ENCODE data around the gene OGFR. TPM values are rescaled to one million over a fixed set of nuclear protein-coding genes. Genes with fewer than 3 reads are reported as not detected.
A peak's percentile ranks its signal among the peaks of the same experiment; 100 is the strongest.

The OGFR gene
- total RNA-seq, 5 donors from 2014 or later (not counting 1 experiment from before 2014, with no cell fraction given): 46.5 to 91.1 (median 83.0) TPM

- Mint-ChIP-seq H3K4me1 (peaks cover 0 to 15% (median 11%) of the 10 kb centered on the region in 3 donors), H3K27me3 (peaks cover 0 to 32% of the 10 kb centered on the region in 2 donors), H3K4me3 (peak overlapping the region; percentile 44 to 60 (median 50)), H3K27ac (no peak overlapping the region), H3K9me3 (no peaks in the 10 kb centered on the region), H3K36me3 (peaks cover 2% of the 10 kb centered on the region)
- POLR2A ChIA-PET: no interaction called here
- DNase-seq (peak in 1 of 35 experiments; percentile 40), ATAC-seq (replicated peaks in 1 of 4) (peak; percentile 21 to 53 (median 44))
- Histone ChIP-seq H3K36me3 (ENCODE audit: control insufficient read depth in 2 of 2, extremely low read depth in 1 of 2, insufficient read depth in 1 of 2, low read length in 1 of 2) (peaks cover 14 to 19% of the 10 kb centered on the region in 2 donors), H3K4me1 (ENCODE audit: control insufficient read depth in 1 of 2, extremely low read depth in 1 of 2, insufficient read depth in 2 of 2, low read length in 2 of 2) (peaks cover 3 to 33% of the 10 kb centered on the region in 2 experiments), H3K4me3 (ENCODE audit: control insufficient read depth in 1 of 2, extremely low read depth in 1 of 2, low read length in 1 of 2) (peak overlapping the region in 1 of 2 donors; percentile 64), H3K27me3 (replicated peaks in 1 of 2; ENCODE audit: control insufficient read depth in 2 of 2, extremely low read depth in 1 of 2, insufficient read depth in 2 of 2, low read length in 1 of 2) (peaks cover 0 to 66% of the 10 kb centered on the region in 2 experiments), H3K9me3 (no peaks in the 10 kb centered on the region), H3K27ac (ENCODE audit: low read length) (no peak overlapping the region)
- 5% methylated on average over 56 of the region's 57 CpGs for WGBS (ENCODE audit: insufficient coverage)
- CTCF ChIA-PET: no interaction called here
Observed at GRCh38 chr20:62816031-62816883, 11.6 kb downstream of the OGFR start.

GRCh38 chr20:62816884-62817873 lies 12.5 kb downstream of the OGFR start, which contains the start of gene COL9A3:
Gene COL9A3, plus strand, starts transcription at chr20:62817050. Its CDS starts 15 bp downstream, at chr20:62817065.
- H3K9me3 Mint-ChIP-seq: no peaks in the 10 kb centered on the region
- H3K36me3 Mint-ChIP-seq: no peaks in the 10 kb centered on the region
- Histone ChIP-seq H3K9me3 (no peaks in the 10 kb centered on the region), H3K27me3 (replicated peaks in 1 of 2; ENCODE audit: control insufficient read depth in 2 of 2, extremely low read depth in 1 of 2, insufficient read depth in 2 of 2, low read length in 1 of 2) (peaks cover 0 to 72% of the 10 kb centered on the region in 2 experiments), H3K27ac (ENCODE audit: low read length) (no peak within 1 kb of the TSS), H3K36me3 (ENCODE audit: control insufficient read depth in 2 of 2, extremely low read depth in 1 of 2, insufficient read depth in 1 of 2, low read length in 1 of 2) (peaks cover 9 to 13% of the 10 kb centered on the region in 2 donors), H3K4me1 (ENCODE audit: control insufficient read depth in 1 of 2, extremely low read depth in 1 of 2, insufficient read depth in 2 of 2, low read length in 2 of 2) (peaks cover 3 to 33% of the 10 kb centered on the region in 2 experiments), H3K4me3 (ENCODE audit: control insufficient read depth in 1 of 2, extremely low read depth in 1 of 2, low read length in 1 of 2) (peak within 1 kb of the TSS in 1 of 2 donors; percentile 64)
- H3K27ac Mint-ChIP-seq: no peak within 1 kb of the TSS
- H3K27me3 Mint-ChIP-seq: peaks cover 0 to 32% of the 10 kb centered on the region in 2 donors
- CTCF ChIA-PET: no interaction called here
- H3K4me3 Mint-ChIP-seq: peak within 1 kb of the TSS; percentile 44 to 60 (median 50)
- H3K4me1 Mint-ChIP-seq: peaks cover 0 to 15% (median 11%) of the 10 kb centered on the region in 3 donors
- DNase-seq (peak in 2 of 35 experiments; percentile 17 to 37), ATAC-seq (replicated peaks in 1 of 4) (peak; percentile 37 to 57 (median 47))
- POLR2A ChIA-PET: no interaction called here
- 14% methylated on average over 88 of the region's 108 CpGs for WGBS (ENCODE audit: insufficient coverage)

DNA sequence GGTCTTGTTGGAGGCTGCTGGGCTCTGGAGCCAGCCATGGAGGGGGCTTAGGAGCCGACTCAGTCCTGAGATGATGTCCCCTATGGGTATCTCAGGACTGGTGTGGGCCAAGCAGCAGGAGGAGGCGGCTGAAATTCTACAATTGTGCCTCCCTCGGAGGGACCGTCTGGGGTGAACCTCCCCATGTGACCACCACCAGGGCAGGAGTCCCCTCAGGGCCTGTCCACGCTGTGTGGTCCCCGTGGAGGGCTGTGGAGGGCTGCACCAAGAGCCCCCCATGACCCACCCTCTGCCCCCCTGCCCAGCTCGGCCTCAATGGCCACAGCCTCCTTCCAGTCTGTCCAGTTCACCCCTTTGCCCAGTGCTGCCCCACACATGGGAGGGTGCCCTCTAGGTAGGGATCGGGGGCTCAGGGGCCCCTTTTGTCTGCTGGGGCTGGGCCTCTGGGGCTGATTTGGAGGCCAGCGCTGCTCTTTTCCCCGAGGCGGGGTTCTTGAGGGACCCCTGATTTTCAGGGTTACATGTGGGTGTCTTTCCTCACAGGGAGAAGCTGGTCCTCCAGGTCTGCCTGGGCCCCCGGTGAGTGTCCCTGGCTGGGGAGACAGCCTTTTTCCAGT lies 13.4 kb downstream of the OGFR start:
- H3K27me3 Mint-ChIP-seq: peaks cover 0 to 32% of the 10 kb centered on the region in 2 donors
- WGBS (ENCODE audit: insufficient coverage): 77% methylated on average over 10 of the region's 12 CpGs
- Histone ChIP-seq H3K4me3 (ENCODE audit: control insufficient read depth in 1 of 2, extremely low read depth in 1 of 2, low read length in 1 of 2) (no peak overlapping the region), H3K36me3 (ENCODE audit: control insufficient read depth in 2 of 2, extremely low read depth in 1 of 2, insufficient read depth in 1 of 2, low read length in 1 of 2) (peaks cover 2 to 7% of the 10 kb centered on the region in 2 donors), H3K27me3 (replicated peaks in 1 of 2; ENCODE audit: control insufficient read depth in 2 of 2, extremely low read depth in 1 of 2, insufficient read depth in 2 of 2, low read length in 1 of 2) (peaks cover 0 to 72% of the 10 kb centered on the region in 2 experiments), H3K27ac (ENCODE audit: low read length) (no peak overlapping the region), H3K9me3 (no peaks in the 10 kb centered on the region), H3K4me1 (ENCODE audit: control insufficient read depth in 1 of 2, extremely low read depth in 1 of 2, insufficient read depth in 2 of 2, low read length in 2 of 2) (peaks cover 3 to 33% of the 10 kb centered on the region in 2 experiments)
- no peaks in the 10 kb centered on the region for H3K9me3 Mint-ChIP-seq
- DNase-seq (no peak), ATAC-seq (replicated peaks in 1 of 4) (no peak)
- H3K27ac Mint-ChIP-seq: no peak overlapping the region
- CTCF ChIA-PET: no interaction called here
- POLR2A ChIA-PET: no interaction called here
- H3K36me3 Mint-ChIP-seq: no peaks in the 10 kb centered on the region
- peak overlapping the region in 1 of 3 donors; percentile 45 for H3K4me3 Mint-ChIP-seq
- peaks cover 0 to 19% (median 11%) of the 10 kb centered on the region in 3 donors for H3K4me1 Mint-ChIP-seq

GRCh38 chr20:62818592-62819493 lies 14.2 kb downstream of the OGFR start:
- H3K9me3 ChIP-seq: no peaks in the 10 kb centered on the region
- ATAC-seq (replicated peaks in 1 of 4): no peak
- peaks cover 0 to 74% of the 10 kb centered on the region in 2 experiments for H3K27me3 ChIP-seq (replicated peaks in 1 of 2; ENCODE audit: control insufficient read depth in 2 of 2, extremely low read depth in 1 of 2, insufficient read depth in 2 of 2, low read length in 1 of 2)
- no peak overlapping the region for H3K4me3 ChIP-seq (ENCODE audit: control insufficient read depth in 1 of 2, extremely low read depth in 1 of 2, low read length in 1 of 2)
- no peak for DNase-seq
- WGBS (ENCODE audit: insufficient coverage): 52% methylated on average over 21 of the region's 25 CpGs
- POLR2A ChIA-PET: no interaction called here
- no peak overlapping the region for H3K27ac ChIP-seq (ENCODE audit: low read length)
- peaks cover 0 to 32% of the 10 kb centered on the region in 2 donors for H3K27me3 Mint-ChIP-seq
- H3K4me1 Mint-ChIP-seq: peaks cover 0 to 20% (median 11%) of the 10 kb centered on the region in 3 donors
- H3K36me3 ChIP-seq (ENCODE audit: control insufficient read depth in 2 of 2, extremely low read depth in 1 of 2, insufficient read depth in 1 of 2, low read length in 1 of 2): peaks cover 0 to 1% of the 10 kb centered on the region in 2 donors
- H3K9me3 Mint-ChIP-seq: no peaks in the 10 kb centered on the region
- H3K36me3 Mint-ChIP-seq: no peaks in the 10 kb centered on the region
- CTCF ChIA-PET: no interaction called here
- H3K27ac Mint-ChIP-seq: no peak overlapping the region
- peaks cover 3 to 36% of the 10 kb centered on the region in 2 experiments for H3K4me1 ChIP-seq (ENCODE audit: control insufficient read depth in 1 of 2, extremely low read depth in 1 of 2, insufficient read depth in 2 of 2, low read length in 2 of 2)
- peak overlapping the region in 1 of 3 donors; percentile 45 for H3K4me3 Mint-ChIP-seq

DNA sequence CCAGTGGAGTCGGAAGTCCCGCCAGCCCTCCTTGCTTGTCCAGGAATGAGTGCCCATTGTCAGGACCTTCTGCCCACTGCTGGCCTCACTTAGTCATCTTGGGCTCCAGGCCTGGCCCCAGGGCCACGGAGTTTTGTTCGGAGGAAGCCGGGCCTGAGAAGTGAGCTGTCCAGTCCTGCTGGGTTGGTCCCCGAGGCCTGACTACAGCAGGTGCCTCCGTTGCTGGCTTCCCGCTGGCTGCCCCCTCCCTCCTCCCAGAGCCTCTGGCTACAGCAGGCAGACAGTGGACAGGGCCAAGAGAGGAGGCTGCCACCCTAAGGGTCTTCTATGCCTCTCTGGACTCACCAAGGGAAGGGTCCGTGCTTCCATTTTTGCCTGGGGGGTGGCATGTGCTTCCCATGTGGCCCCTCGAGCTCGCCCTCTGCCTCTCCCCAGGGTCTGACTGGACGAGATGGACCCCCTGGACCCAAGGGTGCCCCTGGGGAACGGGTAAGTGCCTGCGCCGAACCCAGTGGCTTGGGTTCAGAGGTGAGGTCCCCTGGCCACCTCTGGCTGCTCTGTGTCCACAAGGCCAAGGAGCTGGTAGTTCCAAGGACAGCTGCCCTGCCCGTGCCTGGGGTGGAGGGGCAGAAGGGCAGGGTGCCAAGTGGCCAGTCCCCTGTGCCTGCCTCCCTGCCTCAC lies 15.0 kb downstream of the OGFR start:
- no peaks in the 10 kb centered on the region for H3K9me3 Mint-ChIP-seq
- peaks cover 0 to 30% of the 10 kb centered on the region in 2 donors for H3K27me3 Mint-ChIP-seq
- no peak overlapping the region for H3K4me3 ChIP-seq (ENCODE audit: control insufficient read depth in 1 of 2, extremely low read depth in 1 of 2, low read length in 1 of 2)
- H3K4me1 Mint-ChIP-seq: peaks cover 0 to 22% (median 13%) of the 10 kb centered on the region in 3 donors
- H3K4me3 Mint-ChIP-seq: no peak overlapping the region
- no peak for DNase-seq
- H3K36me3 Mint-ChIP-seq: no peaks in the 10 kb centered on the region
- peaks cover 0 to 75% of the 10 kb centered on the region in 2 experiments for H3K27me3 ChIP-seq (replicated peaks in 1 of 2; ENCODE audit: control insufficient read depth in 2 of 2, extremely low read depth in 1 of 2, insufficient read depth in 2 of 2, low read length in 1 of 2)
- no peaks in the 10 kb centered on the region for H3K36me3 ChIP-seq (ENCODE audit: control insufficient read depth in 2 of 2, extremely low read depth in 1 of 2, insufficient read depth in 1 of 2, low read length in 1 of 2)
- 76% methylated on average over 15 of the region's 16 CpGs for WGBS (ENCODE audit: insufficient coverage)
- H3K27ac Mint-ChIP-seq: no peak overlapping the region
- no peak overlapping the region for H3K27ac ChIP-seq (ENCODE audit: low read length)
- ChIA-PET CTCF (no interaction called here), POLR2A (no interaction called here)
- H3K9me3 ChIP-seq: no peaks in the 10 kb centered on the region
- peaks cover 9 to 37% of the 10 kb centered on the region in 2 experiments for H3K4me1 ChIP-seq (ENCODE audit: control insufficient read depth in 1 of 2, extremely low read depth in 1 of 2, insufficient read depth in 2 of 2, low read length in 2 of 2)
- no peak for ATAC-seq (replicated peaks in 1 of 4)

Measured in T-cell (primary cell).